ENCODE data around the gene SERPING1.

Gene SERPING1

DNA sequence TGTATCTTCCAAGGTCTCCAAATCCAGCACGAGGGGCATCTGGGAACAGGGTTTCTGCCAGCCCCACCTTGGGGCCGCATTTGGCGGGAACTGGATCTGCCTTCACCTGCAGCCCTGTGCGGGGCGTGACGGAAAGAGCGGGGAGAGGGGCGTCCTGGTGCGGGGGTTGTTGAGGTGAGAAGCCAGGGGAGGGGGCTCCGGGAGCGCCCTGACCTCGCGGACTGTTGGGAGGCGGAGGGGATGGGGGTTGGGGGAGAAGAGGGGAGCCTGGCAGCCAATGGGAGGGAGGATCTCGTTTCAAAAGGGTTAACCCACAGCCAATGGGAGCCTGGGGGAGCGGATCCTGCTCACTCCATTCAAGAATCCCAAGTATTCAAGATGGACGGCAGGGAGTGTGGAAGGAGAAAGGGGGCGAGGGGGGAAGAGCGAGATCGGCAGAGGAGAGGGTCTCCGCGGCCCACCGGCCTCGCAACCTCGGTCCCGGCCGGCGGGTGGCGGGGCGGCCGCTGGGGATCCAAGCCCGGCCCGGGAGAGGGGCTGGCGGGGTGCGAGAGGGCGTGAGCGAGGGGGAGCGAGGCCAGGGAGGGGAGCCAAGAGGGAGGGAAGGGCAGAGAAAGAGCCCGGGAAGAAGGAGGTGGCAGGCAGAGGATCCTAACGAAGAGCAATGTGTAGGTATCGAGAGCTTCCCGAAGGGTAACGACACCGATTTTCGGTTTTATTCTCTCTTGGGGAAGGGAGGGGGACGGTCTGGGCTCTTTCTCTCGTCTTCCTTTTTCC is 40.7 kb downstream of the SERPING1 start:
- Histone ChIP-seq H3K27ac (peak overlapping the region in 10 of 11 experiments; percentile 24 to 88 (median 82); a peak in 19 of 22 replicates), H3K4me1 (peaks cover 47 to 60% (median 55%) of the 10 kb centered on the region in 10 experiments), H3K4me3 (peak overlapping the region; percentile 63 to 86 (median 81))

GRCh38 chr11:57638811-57639320 is 41.4 kb downstream of the SERPING1 start:
- peak overlapping the region; percentile 69 to 91 (median 85) for H3K9ac ChIP-seq
- peak overlapping the region; percentile 63 to 86 (median 81) for H3K4me3 ChIP-seq
- H3K9me3 ChIP-seq (replicated peaks in 1 of 11), result no peaks in the 10 kb centered on the region
- peaks cover 47 to 67% (median 62%) of the 10 kb centered on the region in 10 experiments for H3K4me1 ChIP-seq
- no peak for TF ChIP-seq Cebpa-rat (IDR thresholded peaks at IDR 0.05)
- H3K36me3 ChIP-seq, result no peaks in the 10 kb centered on the region
- H3K4me2 ChIP-seq, result peak overlapping the region; percentile 83 to 98 (median 93)
- H3K27me3 ChIP-seq, result peaks cover 0 to 5% (median 0%) of the 10 kb centered on the region in 11 experiments; a peak in 1 of 22 replicates
- H4K20me1 ChIP-seq, result peaks cover 0 to 11% (median 0%) of the 10 kb centered on the region in 11 experiments; a peak in 3 of 22 replicates
- peak overlapping the region in 10 of 11 experiments; percentile 53 to 88 (median 82); a peak in 20 of 22 replicates for H3K27ac ChIP-seq

More for the DNA sequence above, 40.7 kb downstream of the SERPING1 start:
- Histone ChIP-seq H3K36me3 (no peaks in the 10 kb centered on the region), H4K20me1 (peaks cover 0 to 11% (median 0%) of the 10 kb centered on the region in 11 experiments; a peak in 3 of 22 replicates), H3K4me2 (peak overlapping the region; percentile 83 to 98 (median 93)), H3K9me3 (replicated peaks in 1 of 11) (no peaks in the 10 kb centered on the region), H3K27me3 (peaks cover 0 to 5% (median 0%) of the 10 kb centered on the region in 11 experiments; a peak in 1 of 22 replicates), H3K9ac (peak overlapping the region; percentile 69 to 91 (median 85))
- TF ChIP-seq Cebpa-rat (IDR thresholded peaks at IDR 0.05), result no peak

- Histone ChIP-seq H3K36me3 (no peaks in the 10 kb centered on the region), H3K4me1 (peaks cover 49 to 73% (median 67%) of the 10 kb centered on the region in 10 experiments), H3K27me3 (peaks cover 0 to 5% (median 0%) of the 10 kb centered on the region in 11 experiments; a peak in 2 of 22 replicates), H3K4me2 (peak overlapping the region; percentile 83 to 98 (median 93)), H3K9ac (peak overlapping the region; percentile 69 to 91 (median 85); a peak in 21 of 22 replicates), H3K4me3 (peak overlapping the region; percentile 63 to 86 (median 81)), H3K9me3 (replicated peaks in 1 of 11) (no peaks in the 10 kb centered on the region), H4K20me1 (peaks cover 0 to 11% (median 0%) of the 10 kb centered on the region in 11 experiments; a peak in 3 of 22 replicates), H3K27ac (peak overlapping the region; percentile 26 to 88 (median 82); a peak in 20 of 22 replicates)
- TF ChIP-seq Cebpa-rat (IDR thresholded peaks at IDR 0.05), result no peak
These were observed 42.0 kb downstream of the SERPING1 start for GRCh38 chr11:57639321-57640067.

DNA sequence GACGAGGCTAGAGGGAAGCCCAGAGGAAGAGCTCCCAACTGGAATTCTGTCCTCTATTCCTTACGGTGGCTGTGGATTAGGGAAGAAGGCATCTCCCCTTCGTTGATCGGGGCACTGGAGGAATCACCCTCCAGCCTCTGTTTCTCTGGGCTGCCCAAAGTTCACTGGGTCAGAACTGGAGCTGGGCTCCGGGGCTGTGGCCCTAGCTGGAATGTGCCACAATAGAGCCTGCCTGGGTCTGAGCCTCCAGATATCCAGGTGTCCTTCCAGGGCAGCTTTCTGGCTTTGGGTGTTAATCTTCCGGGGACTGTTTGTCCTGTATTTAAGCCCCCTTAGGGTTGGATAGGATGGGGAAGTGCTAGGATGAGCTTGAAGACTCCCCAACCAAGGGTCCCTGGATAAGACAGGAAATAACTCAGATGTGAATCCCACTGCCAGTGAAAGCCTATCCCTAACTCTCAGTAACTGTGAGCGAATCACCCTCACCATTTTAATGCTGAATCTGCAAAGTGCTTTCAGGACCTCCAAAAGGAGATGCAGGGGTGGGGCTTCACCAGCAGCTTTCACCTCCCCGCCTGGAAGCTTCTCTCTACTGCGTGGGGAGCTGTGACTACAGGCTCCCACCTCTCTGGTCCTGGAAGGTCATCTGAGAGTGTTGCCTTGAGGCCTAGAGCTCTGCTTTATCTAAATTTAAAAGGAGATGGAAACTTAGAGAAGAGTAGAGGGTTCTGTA is 42.7 kb downstream of the SERPING1 start:
- H3K4me2 ChIP-seq, result peak overlapping the region; percentile 83 to 98 (median 93)
- peak overlapping the region in 9 of 10 experiments; percentile 72 to 86 (median 81); a peak in 16 of 20 replicates for H3K4me3 ChIP-seq
- no peaks in the 10 kb centered on the region for H3K36me3 ChIP-seq
- no peaks in the 10 kb centered on the region for H3K9me3 ChIP-seq (replicated peaks in 1 of 11)
- peaks cover 3 to 9% (median 4%) of the 10 kb centered on the region in 11 experiments for H3K27me3 ChIP-seq
- peak overlapping the region; percentile 26 to 88 (median 82); a peak in 20 of 22 replicates for H3K27ac ChIP-seq
- H4K20me1 ChIP-seq, result peaks cover 0 to 15% (median 3%) of the 10 kb centered on the region in 11 experiments; a peak in 7 of 22 replicates
- H3K9ac ChIP-seq, result peak overlapping the region in 10 of 11 experiments; percentile 78 to 91 (median 86); a peak in 19 of 22 replicates
- no peak for TF ChIP-seq Cebpa-rat (IDR thresholded peaks at IDR 0.05)
- peaks cover 51 to 79% (median 69%) of the 10 kb centered on the region in 10 experiments for H3K4me1 ChIP-seq

DNA sequence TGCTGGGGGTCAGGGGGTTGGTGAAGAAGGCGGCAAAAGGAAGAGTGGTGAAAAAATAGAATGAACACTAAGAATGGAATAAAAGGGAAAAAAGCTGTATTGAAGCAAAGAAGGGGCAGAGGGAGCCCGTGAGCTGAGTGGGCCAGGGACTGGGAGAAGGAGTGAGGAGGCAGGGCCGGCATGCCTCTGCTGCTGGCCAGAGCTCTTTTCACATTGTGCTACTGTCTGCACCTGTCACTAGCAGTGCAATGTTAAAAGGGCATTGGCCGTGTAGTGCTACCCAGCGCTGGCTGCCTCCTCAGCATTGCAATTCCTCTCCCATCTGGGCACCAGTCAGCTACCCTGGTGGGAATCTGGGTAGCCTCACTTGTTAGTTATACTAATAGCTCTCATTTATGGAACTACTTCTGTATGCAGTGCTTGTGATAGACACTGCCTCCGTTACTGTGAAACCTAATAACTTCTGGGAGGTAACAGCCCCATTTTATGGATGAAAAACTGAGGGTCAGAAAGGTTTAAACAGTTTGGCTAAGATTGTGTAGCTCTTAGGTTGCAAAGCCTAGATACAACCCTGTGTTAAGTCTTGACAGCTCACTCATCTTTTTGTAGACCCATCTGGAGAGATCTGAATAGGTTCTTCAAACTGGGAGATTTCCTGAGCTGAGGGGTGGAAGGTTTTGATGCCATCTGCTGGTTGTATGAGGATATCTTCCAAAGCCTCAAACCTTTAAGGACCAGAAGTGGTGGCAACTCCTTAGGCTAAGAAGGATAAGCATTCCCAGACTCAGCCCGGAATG is 43.7 kb downstream of the SERPING1 start:
- H3K27ac ChIP-seq, result peak overlapping the region in 8 of 11 experiments; percentile 73 to 88 (median 84); a peak in 16 of 22 replicates
- H3K27me3 ChIP-seq, result peaks cover 13 to 19% (median 14%) of the 10 kb centered on the region in 11 experiments
- no peak for TF ChIP-seq Cebpa-rat (IDR thresholded peaks at IDR 0.05)
- no peaks in the 10 kb centered on the region for H3K9me3 ChIP-seq (replicated peaks in 1 of 11)
- H3K9ac ChIP-seq, result peak overlapping the region in 9 of 11 experiments; percentile 28 to 91 (median 85); a peak in 16 of 22 replicates
- peak overlapping the region; percentile 83 to 98 (median 93) for H3K4me2 ChIP-seq
- H4K20me1 ChIP-seq, result peaks cover 0 to 24% (median 12%) of the 10 kb centered on the region in 11 experiments; a peak in 12 of 22 replicates
- peak overlapping the region in 3 of 10 experiments; percentile 80 to 84 (median 84); a peak in 4 of 20 replicates for H3K4me3 ChIP-seq
- H3K36me3 ChIP-seq, result no peaks in the 10 kb centered on the region
- H3K4me1 ChIP-seq, result peaks cover 60 to 88% (median 76%) of the 10 kb centered on the region in 10 experiments

- Histone ChIP-seq H3K27me3 (peaks cover 38 to 45% (median 39%) of the 10 kb centered on the region in 11 experiments), H3K27ac (peak overlapping the region in 6 of 11 experiments; percentile 71 to 87 (median 82); a peak in 6 of 22 replicates), H3K9me3 (replicated peaks in 1 of 11) (no peaks in the 10 kb centered on the region), H3K36me3 (no peaks in the 10 kb centered on the region), H3K9ac (peak overlapping the region in 1 of 11 experiments; percentile 76; a peak in 1 of 22 replicates), H3K4me3 (no peak overlapping the region), H3K4me2 (peak overlapping the region in 7 of 11 experiments; percentile 88 to 98 (median 94); a peak in 10 of 22 replicates), H4K20me1 (peaks cover 0 to 50% (median 36%) of the 10 kb centered on the region in 11 experiments; a peak in 18 of 22 replicates), H3K4me1 (peaks cover 75 to 99% (median 90%) of the 10 kb centered on the region in 10 experiments)
- no peak for TF ChIP-seq Cebpa-rat (IDR thresholded peaks at IDR 0.05)
These were observed 46.3 kb downstream of the SERPING1 start for GRCh38 chr11:57643802-57644201.

Measured in BLaER1 treated with 17β-estradiol and CSF1 and Interleukin-3, amounts not matched to agents 10 nM and 100 nM (cell line).